ENCODE data around the gene EXD3. TPM values are rescaled to one million over a fixed set of nuclear protein-coding genes. Genes with fewer than 3 reads are reported as not detected.
A peak's percentile ranks its signal among the peaks of the same experiment; 100 is the strongest.

EXD3 gene
- total and polyA plus RNA-seq, 8 donors: 12.9 to 105 (median 24.0) TPM

GRCh38 chr9:137445930-137446431 lies 23.0 kb upstream of the EXD3 start:
- intact Hi-C loops (cut with DNase I; ENCODE audit: low total_unique reads): no loop called here

DNA sequence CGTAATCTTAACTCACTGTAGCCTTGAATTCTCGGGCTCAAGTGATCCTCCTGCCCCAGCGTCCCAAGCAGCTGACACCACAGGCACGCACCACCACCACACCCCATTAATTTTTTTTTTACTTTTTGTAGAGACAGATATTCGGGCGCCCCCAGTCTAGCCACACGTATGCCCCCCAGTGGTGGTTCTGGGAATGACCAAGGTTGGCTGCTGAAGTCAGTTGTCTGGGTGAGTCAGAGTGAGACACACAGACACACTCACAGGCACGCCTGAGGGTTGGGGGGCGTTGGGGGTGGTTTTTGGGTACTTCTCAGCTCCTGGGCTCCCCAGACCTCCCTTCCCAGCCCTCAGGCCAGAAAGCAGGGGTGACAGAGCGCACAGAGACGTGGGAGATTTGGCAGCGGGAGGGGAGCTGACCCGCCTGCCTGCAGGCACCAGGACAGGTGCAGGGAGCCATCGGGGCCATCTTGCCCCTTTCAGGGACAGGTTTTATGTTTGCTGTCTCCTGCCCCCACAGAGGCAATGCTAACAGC lies 22.4 kb upstream of the EXD3 start:
- peak; percentile 86 to 91 for DNase-seq
- Histone ChIP-seq H3K27ac (no peak overlapping the region), H3K27me3 (peaks cover 0 to 41% (median 3%) of the 10 kb centered on the region in 3 donors), H3K9me3 (peaks cover 0 to 4% (median 0%) of the 10 kb centered on the region in 4 donors), H3K36me3 (peaks cover 9 to 23% (median 20%) of the 10 kb centered on the region in 4 donors), H3K4me1 (peaks cover 17 to 31% (median 25%) of the 10 kb centered on the region in 4 donors), H3K4me3 (no peak overlapping the region)
- intact Hi-C loops (cut with DNase I; ENCODE audit: low total_unique reads): no loop called here
- WGBS, 5 donors: 9 to 15% (median 11%) methylated on average over 13 to 14 of the region's 14 CpGs
- TF ChIP-seq, protein P1, sequence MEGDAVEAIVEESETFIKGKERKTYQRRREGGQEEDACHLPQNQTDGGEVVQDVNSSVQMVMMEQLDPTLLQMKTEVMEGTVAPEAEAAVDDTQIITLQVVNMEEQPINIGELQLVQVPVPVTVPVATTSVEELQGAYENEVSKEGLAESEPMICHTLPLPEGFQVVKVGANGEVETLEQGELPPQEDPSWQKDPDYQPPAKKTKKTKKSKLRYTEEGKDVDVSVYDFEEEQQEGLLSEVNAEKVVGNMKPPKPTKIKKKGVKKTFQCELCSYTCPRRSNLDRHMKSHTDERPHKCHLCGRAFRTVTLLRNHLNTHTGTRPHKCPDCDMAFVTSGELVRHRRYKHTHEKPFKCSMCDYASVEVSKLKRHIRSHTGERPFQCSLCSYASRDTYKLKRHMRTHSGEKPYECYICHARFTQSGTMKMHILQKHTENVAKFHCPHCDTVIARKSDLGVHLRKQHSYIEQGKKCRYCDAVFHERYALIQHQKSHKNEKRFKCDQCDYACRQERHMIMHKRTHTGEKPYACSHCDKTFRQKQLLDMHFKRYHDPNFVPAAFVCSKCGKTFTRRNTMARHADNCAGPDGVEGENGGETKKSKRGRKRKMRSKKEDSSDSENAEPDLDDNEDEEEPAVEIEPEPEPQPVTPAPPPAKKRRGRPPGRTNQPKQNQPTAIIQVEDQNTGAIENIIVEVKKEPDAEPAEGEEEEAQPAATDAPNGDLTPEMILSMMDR (IDR thresholded peaks at IDR 0.05): peak in 6 of 7 experiments; percentile 39 to 86 (median 80)
- TF ChIP-seq POLR2A (IDR thresholded peaks at IDR 0.05): no peak
- peak in 1 of 3 donors; percentile 17 for TF ChIP-seq POLR2AphosphoS5 (IDR thresholded peaks at IDR 0.05)
- TF ChIP-seq EP300 (IDR thresholded peaks at IDR 0.05): no peak

More at GRCh38 chr9:137445930-137446431, 23.0 kb upstream of the EXD3 start:
- no peak overlapping the region for H3K4me3 ChIP-seq
- DNase-seq: no peak
- no peak overlapping the region for H3K27ac ChIP-seq
- whole genome bisulfite sequencing, 5 donors: 29 to 40% (median 37%) methylated on average over 15 to 19 of the region's 19 CpGs
- peaks cover 0 to 4% (median 0%) of the 10 kb centered on the region in 4 donors for H3K9me3 ChIP-seq
- TF ChIP-seq POLR2A (IDR thresholded peaks at IDR 0.05) (no peak), EP300 (IDR thresholded peaks at IDR 0.05) (no peak), POLR2AphosphoS5 (IDR thresholded peaks at IDR 0.05) (no peak)
- TF ChIP-seq, protein P1 (IDR thresholded peaks at IDR 0.05): no peak
- H3K27me3 ChIP-seq: peaks cover 0 to 41% (median 3%) of the 10 kb centered on the region in 3 donors
- H3K36me3 ChIP-seq: peaks cover 9 to 23% (median 20%) of the 10 kb centered on the region in 4 donors
- H3K4me1 ChIP-seq: peaks cover 17 to 31% (median 25%) of the 10 kb centered on the region in 4 donors

DNA sequence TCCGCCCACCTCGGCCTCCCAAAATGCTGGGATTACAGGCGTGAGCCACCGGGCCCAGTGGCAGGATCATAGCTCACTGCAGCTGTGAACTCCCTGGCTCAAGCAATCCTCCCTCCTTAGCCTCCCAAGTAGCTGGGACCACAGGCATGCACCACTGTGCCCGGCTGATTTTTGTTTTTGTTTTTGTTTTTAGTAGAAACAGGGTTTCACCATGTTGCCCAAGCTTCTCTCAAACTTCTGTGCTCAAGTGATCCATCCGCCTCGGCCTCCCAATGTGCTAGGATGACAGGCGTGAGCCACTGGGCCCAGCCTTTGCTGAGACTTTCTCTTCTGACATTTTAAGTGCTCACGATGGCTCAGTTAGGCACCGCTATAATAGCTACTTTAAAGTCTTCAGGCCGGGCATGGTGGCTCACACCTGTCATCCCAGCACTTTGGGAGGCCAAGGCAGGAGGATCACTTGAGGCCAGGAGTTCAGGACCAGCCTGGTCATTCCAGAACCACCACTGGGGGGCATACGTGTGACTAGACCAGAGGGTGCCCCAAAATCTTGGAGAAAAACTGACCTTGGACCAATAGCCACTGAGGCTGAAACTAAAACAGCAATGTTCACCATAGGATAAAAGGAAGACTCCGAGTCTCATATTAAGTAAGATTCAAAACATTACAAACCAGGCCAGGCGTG lies 21.3 kb upstream of the EXD3 start:
- intact Hi-C loops (cut with DNase I; ENCODE audit: low total_unique reads): no loop called here
- no peak for TF ChIP-seq EP300 (IDR thresholded peaks at IDR 0.05)
- TF ChIP-seq, protein P1 (IDR thresholded peaks at IDR 0.05): no peak
- no peak for TF ChIP-seq POLR2AphosphoS5 (IDR thresholded peaks at IDR 0.05)
- TF ChIP-seq POLR2A (IDR thresholded peaks at IDR 0.05): no peak
- Histone ChIP-seq H3K4me3 (no peak overlapping the region), H3K36me3 (peaks cover 9 to 13% (median 11%) of the 10 kb centered on the region in 4 donors), H3K4me1 (peaks cover 17 to 33% (median 27%) of the 10 kb centered on the region in 4 donors), H3K27ac (no peak overlapping the region), H3K9me3 (peaks cover 0 to 4% (median 0%) of the 10 kb centered on the region in 4 donors), H3K27me3 (peaks cover 0 to 46% (median 3%) of the 10 kb centered on the region in 3 donors)
- DNase-seq: no peak
- 85 to 89% (median 87%) methylated on average over 11 to 14 of the region's 14 CpGs for WGBS, 5 donors

- peak overlapping the region; percentile 41 to 60 (median 45) for H3K4me3 ChIP-seq
- H3K4me1 ChIP-seq: peaks cover 24 to 50% (median 43%) of the 10 kb centered on the region in 4 donors
- no peaks in the 10 kb centered on the region for H3K36me3 ChIP-seq
- H3K27me3 ChIP-seq: peaks cover 0 to 69% (median 3%) of the 10 kb centered on the region in 3 donors
- peaks cover 0 to 4% (median 0%) of the 10 kb centered on the region in 4 donors for H3K9me3 ChIP-seq
- TF ChIP-seq EP300 (IDR thresholded peaks at IDR 0.05) (no peak), POLR2A (IDR thresholded peaks at IDR 0.05) (no peak), POLR2AphosphoS5 (IDR thresholded peaks at IDR 0.05) (no peak)
- TF ChIP-seq, protein P1 (IDR thresholded peaks at IDR 0.05): no peak
- no peak overlapping the region for H3K27ac ChIP-seq
- DNase-seq: no peak
- 17 to 24% (median 22%) methylated on average over 5 to 7 of the region's 7 CpGs for WGBS, 5 donors
- intact Hi-C loops (cut with DNase I; ENCODE audit: low total_unique reads): no loop called here
Measured at GRCh38 chr9:137441935-137442321, 19.0 kb upstream of the EXD3 start.

Data from stomach (tissue), 9 donors.